GM19239 (cell line): ENCODE results near the gene GRM8.
"Not testable (repeated sequence)": the region's sequence is repeated elsewhere in the genome, so short reads cannot be mapped to it uniquely, and the experiment has no call there.

Experiments
- DNase-seq: peaks from one replicate; pipeline ENCODE4 v3.0.0; 2011; ENCODE audit warnings: low spot score; ENCODE audit not compliant: insufficient read length
- FAIRE-seq: peaks from 2 replicates; lab custom pipeline; 2011; peaks lifted over from hg19 to GRCh38; lab: Jason Lieb, UNC

The GRM8 gene

GRCh38 chr7:126696256-126697038, 556.3 kb downstream of the GRM8 start:
- FAIRE-seq (peak; percentile 89), DNase-seq (no peak)

- FAIRE-seq: no peak
- no peak for DNase-seq
Observed at GRCh38 chr7:126690848-126691751, 561.6 kb downstream of the GRM8 start.

- FAIRE-seq (no peak), DNase-seq (no peak)
Observed at GRCh38 chr7:126690104-126690503, 562.6 kb downstream of the GRM8 start.

- DNase-seq (no peak), FAIRE-seq (no peak)
Observed at GRCh38 chr7:126689037-126689436, 563.7 kb downstream of the GRM8 start.

- no peak for FAIRE-seq
Observed at GRCh38 chr7:126686474-126686873, 566.3 kb downstream of the GRM8 start.

GRCh38 chr7:126685596-126685995, 567.1 kb downstream of the GRM8 start:
- no peak for FAIRE-seq
- DNase-seq: no peak

More at GRCh38 chr7:126686474-126686873, 566.3 kb downstream of the GRM8 start:
- no peak for DNase-seq

GRCh38 chr7:126685018-126685573, 567.6 kb downstream of the GRM8 start:
- DNase-seq (no peak), FAIRE-seq (no peak)

- DNase-seq (no peak), FAIRE-seq (no peak)
Observed at GRCh38 chr7:126682176-126682575, 570.6 kb downstream of the GRM8 start.

GRCh38 chr7:126668762-126669161, 584.0 kb downstream of the GRM8 start:
- not testable (repeated sequence) for FAIRE-seq, DNase-seq

- DNase-seq (no peak), FAIRE-seq (no peak)
Observed at GRCh38 chr7:126668367-126668752, 584.4 kb downstream of the GRM8 start.

- DNase-seq (no peak), FAIRE-seq (no peak)
Observed at GRCh38 chr7:126667742-126668366, 584.9 kb downstream of the GRM8 start.

GRCh38 chr7:126662856-126663255, 589.9 kb downstream of the GRM8 start:
- DNase-seq: no peak
- no peak for FAIRE-seq

- FAIRE-seq (peak; percentile 83), DNase-seq (no peak)
Observed at GRCh38 chr7:126659124-126659523, 593.6 kb downstream of the GRM8 start.

- DNase-seq (no peak), FAIRE-seq (no peak)
Observed at GRCh38 chr7:126658684-126659083, 594.1 kb downstream of the GRM8 start.

- FAIRE-seq (peak; percentile 92), DNase-seq (peak; percentile 33)
Observed at GRCh38 chr7:126657599-126658358, 595.0 kb downstream of the GRM8 start.

- DNase-seq (no peak), FAIRE-seq (peak; percentile 78)
Observed at GRCh38 chr7:126657137-126657536, 595.6 kb downstream of the GRM8 start.

- no peak for DNase-seq
- no peak for FAIRE-seq
Observed at GRCh38 chr7:126656165-126656564, 596.6 kb downstream of the GRM8 start.

GRCh38 chr7:126637538-126637937, 615.2 kb downstream of the GRM8 start:
- no peak for DNase-seq
- FAIRE-seq: peak; percentile 33

- DNase-seq (no peak), FAIRE-seq (no peak)
Observed at GRCh38 chr7:126635545-126635944, 617.2 kb downstream of the GRM8 start.

- DNase-seq: no peak
- no peak for FAIRE-seq
Observed at GRCh38 chr7:126608339-126608776, 644.4 kb downstream of the GRM8 start.
